Measurements from ENCODE around the gene STMN1. TPM values are rescaled to one million over a fixed set of nuclear protein-coding genes. Genes with fewer than 3 reads are reported as not detected.

The STMN1 gene
- total RNA-seq, 1 donor = 34.7 TPM

- Histone ChIP-seq H3K36me3 (ENCODE audit: insufficient read depth, low read length) (peaks cover 28% of the 10 kb centered on the region), H3K27ac (ENCODE audit: low read depth, low read length) (no peak overlapping the region), H4K20me1 (ENCODE audit: insufficient read depth, low read length) (peaks cover 18% of the 10 kb centered on the region), H3K4me1 (ENCODE audit: insufficient read depth, low read length) (peaks cover 17% of the 10 kb centered on the region), H3K4me3 (ENCODE audit: insufficient read depth, low read length) (no peak overlapping the region), H3K27me3 (ENCODE audit: insufficient read depth, low read length) (no peaks in the 10 kb centered on the region), H3K9me3 (ENCODE audit: low read depth, low read length) (no peaks in the 10 kb centered on the region), H3K4me2 (ENCODE audit: insufficient read depth, low read length) (no peak overlapping the region), H2AFZ (ENCODE audit: low read length) (no peak overlapping the region), H3K79me2 (ENCODE audit: insufficient read depth, low read length) (peaks cover 32% of the 10 kb centered on the region)
- no peak for TF ChIP-seq CTCF (IDR thresholded peaks at IDR 0.05; ENCODE audit: extremely low read depth, low read depth, low read length)
- DNase-seq (ENCODE audit: insufficient read length, low spot score, missing footprints) = no peak
Observed at GRCh38 chr1:25871704-25872494, 34.3 kb downstream of the STMN1 start.

- Histone ChIP-seq H3K9me3 (ENCODE audit: low read depth, low read length) (no peaks in the 10 kb centered on the region), H3K4me3 (ENCODE audit: insufficient read depth, low read length) (no peak overlapping the region), H3K4me2 (ENCODE audit: insufficient read depth, low read length) (no peak overlapping the region), H3K79me2 (ENCODE audit: insufficient read depth, low read length) (peaks cover 32% of the 10 kb centered on the region), H3K4me1 (ENCODE audit: insufficient read depth, low read length) (peaks cover 17% of the 10 kb centered on the region), H3K27me3 (ENCODE audit: insufficient read depth, low read length) (no peaks in the 10 kb centered on the region), H3K27ac (ENCODE audit: low read depth, low read length) (no peak overlapping the region), H4K20me1 (ENCODE audit: insufficient read depth, low read length) (peaks cover 18% of the 10 kb centered on the region), H2AFZ (ENCODE audit: low read length) (no peak overlapping the region), H3K36me3 (ENCODE audit: insufficient read depth, low read length) (peaks cover 28% of the 10 kb centered on the region)
- DNase-seq (ENCODE audit: insufficient read length, low spot score, missing footprints) = peak; percentile 75
- no peak for TF ChIP-seq CTCF (IDR thresholded peaks at IDR 0.05; ENCODE audit: extremely low read depth, low read depth, low read length)
Observed at GRCh38 chr1:25871086-25871703, 35.0 kb downstream of the STMN1 start.

DNA sequence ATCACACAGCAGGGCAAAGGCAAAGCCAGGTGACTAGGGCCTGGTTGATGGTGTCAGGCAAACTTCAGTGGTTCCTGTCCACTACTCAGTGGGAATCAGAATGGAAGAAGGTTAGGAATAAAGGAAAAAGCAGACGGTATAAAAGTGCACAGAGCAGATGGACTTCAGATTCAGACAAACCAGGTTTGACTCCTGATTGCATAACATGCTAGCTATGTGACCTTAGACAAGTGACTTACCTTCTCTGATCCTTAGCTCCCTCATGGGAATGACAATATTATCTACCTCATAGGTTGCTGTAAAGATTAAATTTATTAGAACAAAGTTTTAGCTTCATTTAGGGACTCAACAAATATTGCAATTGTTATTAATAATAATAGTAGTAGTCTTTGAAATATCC is 35.6 kb downstream of the STMN1 start:
- Histone ChIP-seq H3K27me3 (ENCODE audit: insufficient read depth, low read length) (no peaks in the 10 kb centered on the region), H3K4me2 (ENCODE audit: insufficient read depth, low read length) (no peak overlapping the region), H3K27ac (ENCODE audit: low read depth, low read length) (no peak overlapping the region), H3K9me3 (ENCODE audit: low read depth, low read length) (no peaks in the 10 kb centered on the region), H2AFZ (ENCODE audit: low read length) (no peak overlapping the region), H3K4me1 (ENCODE audit: insufficient read depth, low read length) (peaks cover 17% of the 10 kb centered on the region), H4K20me1 (ENCODE audit: insufficient read depth, low read length) (peaks cover 18% of the 10 kb centered on the region), H3K4me3 (ENCODE audit: insufficient read depth, low read length) (no peak overlapping the region), H3K36me3 (ENCODE audit: insufficient read depth, low read length) (peaks cover 28% of the 10 kb centered on the region), H3K79me2 (ENCODE audit: insufficient read depth, low read length) (peaks cover 32% of the 10 kb centered on the region)
- no peak for DNase-seq (ENCODE audit: insufficient read length, low spot score, missing footprints)
- TF ChIP-seq CTCF (IDR thresholded peaks at IDR 0.05; ENCODE audit: extremely low read depth, low read depth, low read length) = no peak

DNA sequence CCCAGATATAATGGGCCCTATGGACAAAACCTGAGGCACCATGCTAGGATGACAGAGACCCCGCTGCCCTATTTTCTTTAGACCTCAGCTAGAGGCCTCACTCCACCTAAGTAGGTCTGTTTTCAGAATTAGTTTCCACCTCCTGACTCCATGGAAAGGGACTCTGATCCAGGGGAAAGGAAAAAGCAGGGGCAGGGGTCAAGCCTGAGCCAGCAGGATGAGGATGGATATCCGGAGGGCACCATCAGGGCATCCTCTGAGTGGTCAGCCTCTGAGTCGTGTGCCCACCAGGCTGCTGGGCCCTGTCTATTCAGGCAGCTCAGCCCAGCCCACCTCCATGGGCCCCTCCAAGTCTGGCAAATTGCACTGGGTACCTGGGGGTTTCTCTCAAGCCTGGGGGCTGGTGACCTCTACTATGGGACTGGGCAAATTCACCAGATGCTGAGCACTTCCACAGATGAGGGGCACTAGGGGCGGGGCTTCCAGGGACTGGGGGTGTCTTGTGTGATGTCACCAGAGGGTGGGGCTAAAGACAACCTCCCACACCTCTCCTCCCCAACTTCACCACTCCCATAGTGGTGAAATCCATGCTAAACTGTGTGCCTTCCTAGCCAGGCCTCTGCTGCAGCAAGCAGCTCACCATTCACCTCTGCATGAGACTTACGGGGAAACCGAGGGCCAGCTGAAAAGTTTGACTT is 36.2 kb downstream of the STMN1 start:
- TF ChIP-seq CTCF (IDR thresholded peaks at IDR 0.05; ENCODE audit: extremely low read depth, low read depth, low read length) = no peak
- peaks cover 17% of the 10 kb centered on the region for H3K4me1 ChIP-seq (ENCODE audit: insufficient read depth, low read length)
- H3K4me2 ChIP-seq (ENCODE audit: insufficient read depth, low read length) = no peak overlapping the region
- no peak overlapping the region for H2AFZ ChIP-seq (ENCODE audit: low read length)
- no peak for DNase-seq (ENCODE audit: insufficient read length, low spot score, missing footprints)
- peaks cover 32% of the 10 kb centered on the region for H3K79me2 ChIP-seq (ENCODE audit: insufficient read depth, low read length)
- peaks cover 18% of the 10 kb centered on the region for H4K20me1 ChIP-seq (ENCODE audit: insufficient read depth, low read length)
- no peak overlapping the region for H3K4me3 ChIP-seq (ENCODE audit: insufficient read depth, low read length)
- H3K36me3 ChIP-seq (ENCODE audit: insufficient read depth, low read length) = peaks cover 28% of the 10 kb centered on the region
- H3K27me3 ChIP-seq (ENCODE audit: insufficient read depth, low read length) = no peaks in the 10 kb centered on the region
- no peak overlapping the region for H3K27ac ChIP-seq (ENCODE audit: low read depth, low read length)
- no peaks in the 10 kb centered on the region for H3K9me3 ChIP-seq (ENCODE audit: low read depth, low read length)

All from osteoblast (primary cell).